NCI-H510A treated with DMSO at 0.1 percent for 48 hours (cell line): ENCODE results near the gene TSPAN18.

Source experiments
- DNase-seq: peaks from one replicate; lab custom pipeline; 2025; lab: John Stamatoyannopoulos, UW

TSPAN18 gene

GRCh38 chr11:44889266-44889665 lies 162.5 kb downstream of the TSPAN18 start:
- DNase-seq: no peak

GRCh38 chr11:44892843-44893242 lies 166.1 kb downstream of the TSPAN18 start:
- no peak for DNase-seq

- no peak for DNase-seq
Measured at GRCh38 chr11:44893308-44893822, 166.6 kb downstream of the TSPAN18 start.

- no peak for DNase-seq
Measured at GRCh38 chr11:44893846-44894617, 167.3 kb downstream of the TSPAN18 start.

GRCh38 chr11:44899959-44900358 lies 173.2 kb downstream of the TSPAN18 start:
- no peak for DNase-seq

GRCh38 chr11:44901120-44901633 lies 174.4 kb downstream of the TSPAN18 start:
- no peak for DNase-seq

- DNase-seq: no peak
Measured at GRCh38 chr11:44901786-44902185, 175.0 kb downstream of the TSPAN18 start.

GRCh38 chr11:44903035-44903434 lies 176.3 kb downstream of the TSPAN18 start:
- DNase-seq: no peak

GRCh38 chr11:44903518-44903917 lies 176.8 kb downstream of the TSPAN18 start:
- no peak for DNase-seq

GRCh38 chr11:44904261-44905020 lies 177.7 kb downstream of the TSPAN18 start:
- DNase-seq: no peak

GRCh38 chr11:44905131-44905866 lies 178.5 kb downstream of the TSPAN18 start:
- DNase-seq: no peak

GRCh38 chr11:44906649-44907048 lies 179.9 kb downstream of the TSPAN18 start:
- DNase-seq: no peak

GRCh38 chr11:44909557-44909956 lies 182.8 kb downstream of the TSPAN18 start:
- no peak for DNase-seq

GRCh38 chr11:44910591-44910990 lies 183.8 kb downstream of the TSPAN18 start:
- no peak for DNase-seq

- peak; percentile 5 for DNase-seq
Measured at GRCh38 chr11:44911029-44911814, 184.5 kb downstream of the TSPAN18 start.

- DNase-seq: no peak
Measured at GRCh38 chr11:44912270-44912987, 185.7 kb downstream of the TSPAN18 start.

- DNase-seq: no peak
Measured at GRCh38 chr11:44913502-44913901, 186.7 kb downstream of the TSPAN18 start.

GRCh38 chr11:44914105-44914504 lies 187.3 kb downstream of the TSPAN18 start:
- no peak for DNase-seq

GRCh38 chr11:44915004-44915403 lies 188.2 kb downstream of the TSPAN18 start:
- no peak for DNase-seq

- no peak for DNase-seq
Measured at GRCh38 chr11:44915621-44916020, 188.9 kb downstream of the TSPAN18 start.

GRCh38 chr11:44916331-44916730 lies 189.6 kb downstream of the TSPAN18 start:
- no peak for DNase-seq
